H1 (cell line): ENCODE measurements around the gene BTBD9. TPM values are rescaled to one million over a fixed set of nuclear protein-coding genes. Genes with fewer than 3 reads are reported as not detected.

Experiments used
- ASH2L ChIP-seq: fragments of 200-600, 300-600 bp; sonication (generic); IDR thresholded peaks from one replicate; pipeline ENCODE4 v1.7.1; 2017; ENCODE audit warnings: low read length
- ATF2 ChIP-seq: IDR thresholded peaks from 2 replicates; pipeline ENCODE4 v1.6.1; 2012; ENCODE audit warnings: low read length, inconsistent platforms
- CEBPB ChIP-seq: IDR thresholded peaks from 2 replicates; pipeline ENCODE4 v1.6.1; 2012; ENCODE audit warnings: low read depth, low read length
- CHD1 ChIP-seq: IDR thresholded peaks from 2 replicates; pipeline ENCODE4 v1.6.1; 2012; ENCODE audit warnings: low read depth, low read length, improper control_type of control experiment
- CHD7 ChIP-seq: fragments of 300-600 bp; sonication (generic); IDR thresholded peaks from 2 replicates; pipeline ENCODE4 v1.7.1; 2012; ENCODE audit warnings: low read length, moderate library complexity, mild to moderate bottlenecking, inconsistent platforms; ENCODE audit not compliant: insufficient replicate concordance
- E2F6 ChIP-seq: IDR thresholded peaks from 2 replicates; pipeline ENCODE4 v1.6.1; 2012; ENCODE audit warnings: inconsistent platforms
- EGR1 ChIP-seq: IDR thresholded peaks from 2 replicates; pipeline ENCODE4 v1.6.1; 2011; ENCODE audit warnings: low read depth, low read length, borderline replicate concordance
- KDM5A ChIP-seq: fragments of 200-600 bp; IDR thresholded peaks from 2 replicates; pipeline ENCODE4 v1.7.1; 2012; ENCODE audit warnings: mild to moderate bottlenecking, low read length, inconsistent platforms, mixed read lengths
- SAP30 ChIP-seq: fragments of 300-600 bp; sonication (generic); IDR thresholded peaks from 2 replicates; pipeline ENCODE4 v1.7.1; 2012; ENCODE audit warnings: low read length, moderate library complexity, mild to moderate bottlenecking, inconsistent platforms; ENCODE audit not compliant: insufficient read depth, insufficient replicate concordance
- TEAD4 ChIP-seq: IDR thresholded peaks from 2 replicates; pipeline ENCODE4 v1.6.1; 2012; ENCODE audit warnings: low read depth, low read length, inconsistent platforms, mixed read lengths
- polyA plus RNA-seq, 7 experiments: library from polyadenylated mRNA; depleted of rRNA in 3 of 7; stranded (reverse) in 5 of 7; unstranded in 2 of 7; fragments of >200 nt in 5 of 7; fragments of 200-250 nt in 2 of 7; gene quantifications; 1 replicate in 5 of 7; 2 replicates in 1 of 7; 4 replicates in 1 of 7; pipeline versions ENCODE4 v1.2.1 to v1.2.3, GENCODE V29; 2011 to 2013; ENCODE audit warnings: missing spikeins in 2 of 7, mixed read lengths in 2 of 7
- total RNA-seq: library from RNA; stranded (reverse); fragmentation: NEBNext Ultra II Directional; extraction: Animal tissue kit (Norgen Biotek cat#: 25700); gene quantifications from 2 replicates; pipeline ENCODE4 v1.2.1, GENCODE V29; 2021

The BTBD9 gene
- total and polyA plus RNA-seq, 2 of the 8 experiments (the other 6 are each of a cell fraction or from before 2014, with no cell fraction given): 0.92 to 4.1 TPM

GRCh38 chr6:38687043-38687353, 47.3 kb upstream of the BTBD9 start (continued):
- no peak for TF ChIP-seq CHD7
- no peak for TF ChIP-seq CEBPB
- TF ChIP-seq SAP30: no peak
- no peak for TF ChIP-seq ASH2L
- no peak for TF ChIP-seq KDM5A
- TF ChIP-seq ATF2: no peak
- TF ChIP-seq CHD1: no peak
- no peak for TF ChIP-seq E2F6
- TF ChIP-seq EGR1: no peak
- TF ChIP-seq TEAD4: no peak
